Measurements from ENCODE around the gene RAD51B. TPM values are rescaled to one million over a fixed set of nuclear protein-coding genes. Genes with fewer than 3 reads are reported as not detected.

The RAD51B gene
- total and polyA plus RNA-seq, 2 of the 13 experiments (the other 11 are each of a cell fraction or from before 2014, with no cell fraction given): 7.0 to 9.5 TPM

DNA sequence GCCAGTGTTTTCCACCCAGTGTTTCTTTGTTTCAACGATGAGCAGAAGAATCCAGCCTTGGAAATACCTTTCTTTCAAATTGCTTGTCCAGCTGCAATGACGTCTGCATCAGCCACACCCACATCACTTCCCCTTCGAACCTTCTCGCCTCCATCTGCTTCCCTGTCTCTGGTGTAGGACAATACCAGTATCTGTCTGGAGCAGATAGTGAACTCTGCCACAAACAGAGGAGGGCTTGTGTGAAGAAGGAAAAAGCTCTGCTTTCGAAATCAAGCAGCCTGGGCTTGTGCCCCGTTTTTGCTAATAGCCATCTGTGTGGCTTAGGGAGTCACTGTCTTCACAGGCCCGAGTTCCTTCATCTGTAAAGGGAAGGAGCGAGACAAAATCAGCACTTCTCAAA is 557.9 kb downstream of the RAD51B start (continued):
- TF ChIP-seq REST (IDR thresholded peaks at IDR 0.05; ENCODE audit: borderline replicate concordance in 1 of 2, low read depth in 1 of 2, low read length in 2 of 2) (no peak), ZFAT (CRISPR knock-in tag; conservative IDR thresholded peaks at IDR 0.05) (no peak), ZNF737 (CRISPR knock-in tag; IDR thresholded peaks at IDR 0.05; ENCODE audit: borderline replicate concordance) (no peak), TFAP4 (IDR thresholded peaks at IDR 0.05; ENCODE audit: borderline replicate concordance, low read depth) (peak; percentile 45; the same call in 1 of the 2 replicates), PRMT3 (CRISPR knock-in tag; IDR thresholded peaks at IDR 0.05; ENCODE audit: borderline replicate concordance, low read depth) (no peak), ZNF292 (CRISPR knock-in tag; IDR thresholded peaks at IDR 0.05; ENCODE audit: borderline replicate concordance, low read depth) (peak; percentile 49; the same call in 1 of the 2 replicates), BCL6 (CRISPR knock-in tag; IDR thresholded peaks at IDR 0.05) (peak; percentile 36; the same call in 1 of the 2 replicates), ZNF331 (CRISPR knock-in tag; IDR thresholded peaks at IDR 0.05) (peak; percentile 24; the same call in 1 of the 2 replicates), ZNF646 (CRISPR knock-in tag; IDR thresholded peaks at IDR 0.05) (no peak), ZNF121 (CRISPR knock-in tag; IDR thresholded peaks at IDR 0.05) (no peak), NCOR1 (IDR thresholded peaks at IDR 0.05; ENCODE audit: borderline replicate concordance, low read length) (no peak), TOE1 (CRISPR knock-in tag; IDR thresholded peaks at IDR 0.05) (no peak), JUN (CRISPR knock-in tag; IDR thresholded peaks at IDR 0.05) (no peak), PAWR (CRISPR knock-in tag; IDR thresholded peaks at IDR 0.05; ENCODE audit: borderline replicate concordance) (no peak)
- TF ChIP-seq, protein P1, sequence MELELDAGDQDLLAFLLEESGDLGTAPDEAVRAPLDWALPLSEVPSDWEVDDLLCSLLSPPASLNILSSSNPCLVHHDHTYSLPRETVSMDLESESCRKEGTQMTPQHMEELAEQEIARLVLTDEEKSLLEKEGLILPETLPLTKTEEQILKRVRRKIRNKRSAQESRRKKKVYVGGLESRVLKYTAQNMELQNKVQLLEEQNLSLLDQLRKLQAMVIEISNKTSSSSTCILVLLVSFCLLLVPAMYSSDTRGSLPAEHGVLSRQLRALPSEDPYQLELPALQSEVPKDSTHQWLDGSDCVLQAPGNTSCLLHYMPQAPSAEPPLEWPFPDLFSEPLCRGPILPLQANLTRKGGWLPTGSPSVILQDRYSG (CRISPR knock-in tag; IDR thresholded peaks at IDR 0.05): no peak
- TF ChIP-seq, protein P2, sequence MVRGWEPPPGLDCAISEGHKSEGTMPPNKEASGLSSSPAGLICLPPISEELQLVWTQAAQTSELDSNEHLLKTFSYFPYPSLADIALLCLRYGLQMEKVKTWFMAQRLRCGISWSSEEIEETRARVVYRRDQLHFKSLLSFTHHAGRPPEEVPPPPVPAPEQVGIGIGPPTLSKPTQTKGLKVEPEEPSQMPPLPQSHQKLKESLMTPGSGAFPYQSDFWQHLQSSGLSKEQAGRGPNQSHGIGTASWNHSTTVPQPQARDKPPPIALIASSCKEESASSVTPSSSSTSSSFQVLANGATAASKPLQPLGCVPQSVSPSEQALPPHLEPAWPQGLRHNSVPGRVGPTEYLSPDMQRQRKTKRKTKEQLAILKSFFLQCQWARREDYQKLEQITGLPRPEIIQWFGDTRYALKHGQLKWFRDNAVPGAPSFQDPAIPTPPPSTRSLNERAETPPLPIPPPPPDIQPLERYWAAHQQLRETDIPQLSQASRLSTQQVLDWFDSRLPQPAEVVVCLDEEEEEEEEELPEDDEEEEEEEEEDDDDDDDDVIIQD (CRISPR knock-in tag; IDR thresholded peaks at IDR 0.05; ENCODE audit: low read depth): peak; percentile 52; the same call in 1 of the 2 replicates

All from HepG2 (cell line).